ENCODE measurements around the gene FBXL7.

Gene FBXL7

DNA sequence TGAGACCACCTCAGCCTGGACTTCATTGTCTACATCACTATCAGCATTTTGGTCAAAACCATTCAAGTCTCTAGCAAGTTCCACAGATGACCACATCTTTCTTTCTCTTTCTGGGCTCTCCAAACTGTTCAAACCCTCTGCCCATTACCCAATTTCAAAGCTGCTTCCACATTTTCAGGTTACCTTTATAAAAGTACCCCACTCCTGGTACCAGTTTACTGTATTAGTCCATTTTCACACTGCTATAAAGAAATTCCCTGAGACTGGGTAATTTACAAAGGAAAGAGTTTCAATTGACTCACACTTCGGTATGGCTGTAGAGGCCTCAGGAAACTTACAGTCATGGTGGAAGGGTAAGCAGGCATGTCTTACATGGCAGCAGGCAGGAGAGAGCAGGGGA is 84.5 kb downstream of the FBXL7 start:
- DNase-seq: no peak

DNA sequence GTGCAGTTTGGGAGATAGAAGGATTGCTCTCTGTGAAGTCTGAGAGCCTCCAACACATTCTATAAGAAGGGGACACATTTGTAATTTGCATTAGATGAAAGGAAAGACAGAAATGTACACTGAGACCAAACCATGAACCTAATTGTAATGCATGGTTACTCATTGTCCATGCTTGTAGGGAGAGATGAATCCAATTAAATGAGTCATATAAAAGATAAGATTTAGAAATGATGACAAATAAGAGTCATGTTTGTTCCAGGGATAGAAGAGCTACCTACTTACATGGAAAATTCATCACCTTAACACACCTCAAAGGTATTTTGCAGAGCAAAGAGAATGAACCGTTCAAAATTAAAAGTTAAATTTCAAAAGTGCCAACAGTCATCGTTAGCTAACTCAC is 85.1 kb downstream of the FBXL7 start:
- DNase-seq: no peak

DNA sequence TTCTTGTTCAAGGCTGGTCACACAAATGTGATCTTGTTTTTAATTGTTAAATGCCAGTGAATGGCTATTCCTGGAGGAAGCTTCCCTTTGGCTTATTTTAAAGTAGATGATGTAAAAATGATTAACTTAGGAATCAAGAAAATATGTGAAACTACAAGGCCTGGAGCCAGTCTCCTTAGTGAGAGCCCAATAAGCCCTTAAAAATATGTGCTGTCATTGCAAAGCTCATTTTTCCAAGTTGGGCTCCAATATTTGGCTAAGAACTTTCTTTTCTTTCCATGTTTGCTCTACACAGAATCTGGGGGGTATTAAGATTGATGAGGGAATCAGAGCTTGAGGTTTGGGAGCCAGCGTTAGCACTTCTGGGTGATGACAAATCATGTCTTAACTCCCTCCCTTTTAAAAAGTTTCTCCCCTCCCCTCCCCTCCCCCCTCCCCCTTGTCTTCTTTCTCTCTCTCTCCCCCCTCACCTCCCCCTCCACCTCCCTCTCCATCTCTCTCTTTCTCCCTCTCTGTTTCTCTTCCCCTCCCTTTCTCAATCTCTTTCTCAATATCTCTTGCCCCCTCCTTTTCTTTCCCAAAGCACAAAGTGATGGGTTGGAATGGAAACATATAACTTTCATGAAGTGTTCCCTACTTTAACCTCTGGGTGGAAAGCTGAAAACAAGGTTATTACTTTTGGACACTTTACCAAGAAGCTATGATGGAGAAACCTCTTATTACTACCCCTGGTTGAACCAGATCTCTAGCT is 86.0 kb downstream of the FBXL7 start:
- DNase-seq: no peak

DNA sequence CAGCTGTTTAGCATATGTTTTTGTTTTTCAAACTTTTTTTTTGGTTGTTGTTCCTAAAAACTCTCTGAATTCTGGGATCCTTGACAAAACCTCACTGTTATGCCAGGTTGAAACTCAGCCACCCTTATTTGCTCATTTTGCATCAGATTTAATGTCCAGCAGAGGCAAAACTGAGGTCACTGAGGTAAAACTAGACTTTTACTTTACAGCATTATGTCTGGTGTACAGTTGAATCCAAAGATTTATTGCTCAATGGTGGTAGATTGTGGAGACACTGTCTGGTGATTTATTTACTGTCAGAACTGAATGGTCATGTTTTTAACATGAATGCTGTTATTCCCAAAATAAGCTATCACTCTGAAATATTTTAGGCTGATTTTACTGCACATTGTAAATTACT is 87.9 kb downstream of the FBXL7 start:
- DNase-seq: no peak

DNA sequence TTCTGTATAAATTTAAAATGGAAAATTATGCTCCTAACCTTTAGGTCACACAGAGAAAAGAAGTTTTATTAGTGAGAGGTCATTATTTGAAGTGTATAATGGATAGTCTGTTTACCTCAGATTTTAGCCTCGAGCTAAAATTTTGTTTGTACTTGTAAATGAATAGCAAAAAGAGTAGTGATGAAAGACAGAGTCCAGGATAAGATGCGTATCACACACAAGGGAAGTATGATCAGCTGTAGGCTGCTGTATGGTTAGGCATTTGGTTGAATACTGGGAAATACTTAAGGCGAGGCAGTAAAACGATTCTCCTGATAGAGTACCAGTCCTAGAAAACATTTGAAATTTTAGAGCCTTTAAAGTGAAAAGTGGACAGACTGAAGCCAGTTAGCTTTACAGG is 92.7 kb downstream of the FBXL7 start:
- no peak for DNase-seq

DNA sequence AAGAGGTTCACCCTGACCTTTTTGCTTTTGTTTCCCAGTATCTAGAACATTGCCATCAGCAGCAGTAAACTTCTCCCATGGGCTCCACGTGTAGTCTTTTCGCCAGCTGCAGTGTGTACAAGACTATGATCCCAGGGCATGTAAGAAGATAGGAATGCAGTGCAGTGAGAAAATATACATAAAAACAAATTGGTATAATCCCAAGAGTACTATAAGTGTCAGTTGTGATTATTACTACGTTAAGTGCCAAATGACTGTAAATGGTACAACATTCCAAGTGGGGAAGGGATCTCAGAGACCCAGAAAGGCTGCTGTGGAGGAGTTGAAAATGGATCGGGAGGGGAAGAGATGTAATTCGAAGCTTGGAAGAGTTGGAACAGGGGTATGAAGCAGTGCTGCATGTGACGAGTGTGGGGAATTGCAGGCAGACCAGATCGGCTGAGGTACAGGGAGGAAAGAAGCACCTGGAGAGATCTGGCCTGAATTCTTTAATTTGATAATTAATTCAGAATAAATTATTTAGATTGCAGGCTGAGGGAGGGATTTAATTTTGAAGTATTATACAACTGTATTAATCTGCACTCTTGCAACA is 95.1 kb downstream of the FBXL7 start:
- no peak for DNase-seq

DNA sequence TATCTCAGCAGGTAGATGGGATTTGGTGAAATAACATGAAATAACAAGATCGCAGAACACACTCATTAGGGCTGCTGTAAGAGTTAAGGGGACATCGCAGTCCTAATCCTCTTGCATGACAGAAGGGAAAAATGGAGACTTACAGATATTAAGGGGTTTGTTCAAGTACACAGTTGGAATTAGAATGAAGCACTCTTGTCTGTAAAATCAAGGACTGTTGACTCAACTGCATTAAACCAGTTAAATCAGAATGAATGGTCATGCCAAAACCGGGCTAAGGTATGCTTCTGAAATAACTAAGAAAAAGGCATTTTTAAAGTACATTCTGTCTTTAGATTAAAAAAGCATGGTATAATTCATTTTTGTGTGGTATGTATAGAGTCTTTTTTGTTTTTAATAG is 95.9 kb downstream of the FBXL7 start:
- no peak for DNase-seq

DNA sequence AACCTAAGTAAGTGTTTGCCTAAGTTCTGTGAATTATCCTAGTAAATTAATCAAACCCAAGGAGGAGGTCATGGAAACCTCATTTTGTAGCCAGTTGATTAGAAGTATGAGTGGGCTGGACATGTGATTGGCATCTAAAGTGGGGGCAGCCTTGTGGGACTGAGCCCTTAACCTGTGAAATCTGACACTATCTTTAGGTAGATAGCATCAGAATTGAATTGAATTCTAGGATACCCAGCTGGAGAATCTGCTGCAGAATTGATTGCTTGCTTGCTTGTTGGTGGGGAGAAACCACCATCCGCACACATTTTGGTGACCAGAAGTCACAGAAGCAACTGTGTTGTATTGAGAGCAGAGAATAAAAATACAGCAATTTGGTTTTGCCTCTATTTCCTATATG is 97.0 kb downstream of the FBXL7 start:
- no peak for DNase-seq

DNA sequence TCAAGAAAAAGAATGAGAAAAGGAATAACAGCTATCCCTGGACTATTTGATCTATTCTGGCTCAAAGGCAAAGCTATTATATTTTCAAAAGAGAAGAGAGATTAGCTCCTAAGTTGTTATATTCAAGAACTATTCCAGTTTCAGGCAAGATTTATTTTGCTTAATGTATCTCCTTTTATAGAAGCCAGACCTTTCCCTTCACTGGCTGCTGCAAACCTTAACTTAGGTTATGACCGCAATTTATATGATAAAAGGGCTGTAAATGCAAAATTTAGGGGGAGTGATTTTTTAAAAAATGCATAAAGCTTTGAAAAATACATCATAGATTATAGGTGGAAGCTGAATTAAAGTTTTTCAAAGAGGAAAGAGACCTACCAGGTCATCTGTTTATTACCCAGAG is 97.8 kb downstream of the FBXL7 start:
- DNase-seq: no peak

DNA sequence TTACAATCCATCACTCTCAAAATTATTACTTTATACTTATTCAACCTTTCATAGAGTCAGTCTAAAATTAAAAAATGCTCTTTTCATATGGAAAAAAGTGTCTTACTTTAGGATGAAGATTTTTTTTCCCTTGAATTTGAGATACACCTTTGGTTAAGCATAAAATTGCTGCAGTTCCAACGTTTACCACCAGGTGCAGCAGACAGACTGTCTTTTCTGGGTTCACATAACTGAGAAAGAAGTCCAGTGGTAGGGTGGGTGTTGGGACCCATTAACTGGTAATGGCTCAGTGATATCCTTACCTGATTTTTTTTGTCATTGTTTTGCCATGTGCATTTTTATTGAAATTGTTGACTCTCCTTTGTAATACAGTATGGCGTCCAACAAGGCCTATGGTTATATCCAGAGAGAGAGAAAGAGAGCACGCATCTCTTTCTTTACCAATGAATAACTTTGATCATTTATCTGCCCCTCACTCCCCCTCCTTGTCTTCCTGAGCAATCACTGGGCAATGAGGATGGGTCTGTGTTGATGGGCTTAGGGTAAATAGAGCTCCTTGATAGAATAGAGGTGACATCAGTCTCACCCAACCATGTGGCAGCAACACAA is 98.4 kb downstream of the FBXL7 start:
- no peak for DNase-seq

DNA sequence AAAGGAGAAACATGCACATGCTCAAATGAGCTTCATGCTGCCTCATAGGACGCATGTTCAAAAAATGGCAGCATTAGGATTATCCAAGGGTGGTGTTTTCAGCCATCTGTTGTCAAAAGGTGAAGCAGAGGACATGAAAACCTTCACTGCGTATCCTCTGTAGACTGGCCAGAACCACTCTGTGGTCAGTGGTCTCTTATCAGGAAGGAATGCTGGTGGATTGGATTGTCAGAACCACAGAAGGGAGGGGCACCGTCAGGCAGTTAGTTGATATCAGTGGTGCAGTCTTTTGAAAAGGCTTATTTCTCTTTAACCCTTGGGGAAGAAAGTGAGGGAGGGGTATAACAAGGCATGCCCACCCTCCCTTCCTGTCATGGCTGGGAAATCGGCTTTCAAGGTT is 100.1 kb downstream of the FBXL7 start:
- DNase-seq: no peak

DNA sequence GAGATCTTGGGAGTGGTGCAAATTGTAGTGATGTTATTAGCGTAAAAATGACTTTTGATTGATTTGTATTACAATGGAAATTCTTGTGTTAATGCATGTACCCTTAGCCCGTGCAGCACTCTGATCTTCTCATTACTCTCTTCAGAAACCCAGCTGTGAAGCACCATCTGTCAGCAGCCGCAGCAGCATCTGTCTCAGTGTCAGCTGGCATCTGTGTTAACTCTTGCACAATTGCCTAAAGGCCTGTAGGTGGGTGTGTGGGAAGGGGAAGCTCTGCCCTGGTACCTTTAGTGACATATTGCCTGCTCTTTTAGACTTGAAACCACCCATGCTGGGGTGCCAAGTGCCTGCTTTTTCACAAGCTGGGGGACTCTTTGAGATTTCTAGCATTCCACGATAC is 101.3 kb downstream of the FBXL7 start:
- DNase-seq: no peak

DNA sequence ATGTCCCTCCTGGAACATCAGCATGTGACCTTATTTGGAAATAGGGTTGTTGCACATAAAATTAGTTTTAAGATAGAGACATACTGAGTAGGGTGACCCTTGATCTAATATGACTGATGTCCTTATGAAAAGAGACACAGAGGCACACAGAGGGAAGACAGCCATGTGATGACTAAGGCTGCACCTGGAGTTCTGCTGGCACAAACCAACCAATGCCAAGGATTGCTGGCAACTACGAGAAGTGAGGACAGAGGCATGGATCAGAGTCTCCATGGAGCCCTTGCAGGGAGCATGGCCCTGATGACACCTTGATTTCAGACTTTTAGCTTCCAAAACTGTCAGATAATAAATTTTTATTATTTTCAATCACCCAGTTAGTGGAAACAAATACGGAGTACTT is 101.9 kb downstream of the FBXL7 start:
- DNase-seq: no peak

DNA sequence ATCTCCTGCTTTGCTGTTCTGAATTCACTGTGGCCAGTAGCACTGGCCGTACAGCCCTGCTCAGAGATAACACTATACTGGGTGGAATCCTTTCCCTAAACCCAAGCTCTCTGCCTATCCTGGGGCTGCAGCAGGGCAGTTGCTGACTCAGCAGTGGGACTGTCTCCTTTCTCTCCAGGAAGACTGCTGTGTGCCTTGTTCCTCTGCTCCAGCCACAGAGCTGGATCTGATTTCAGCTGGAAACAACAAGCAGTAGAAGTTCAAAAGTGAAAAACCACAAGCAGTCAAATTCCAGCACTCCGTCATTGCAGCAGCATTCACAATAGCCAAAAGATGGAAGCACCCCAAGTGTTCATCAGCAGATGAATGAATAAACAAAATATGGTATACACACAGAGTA is 105.0 kb downstream of the FBXL7 start:
- no peak for DNase-seq

DNA sequence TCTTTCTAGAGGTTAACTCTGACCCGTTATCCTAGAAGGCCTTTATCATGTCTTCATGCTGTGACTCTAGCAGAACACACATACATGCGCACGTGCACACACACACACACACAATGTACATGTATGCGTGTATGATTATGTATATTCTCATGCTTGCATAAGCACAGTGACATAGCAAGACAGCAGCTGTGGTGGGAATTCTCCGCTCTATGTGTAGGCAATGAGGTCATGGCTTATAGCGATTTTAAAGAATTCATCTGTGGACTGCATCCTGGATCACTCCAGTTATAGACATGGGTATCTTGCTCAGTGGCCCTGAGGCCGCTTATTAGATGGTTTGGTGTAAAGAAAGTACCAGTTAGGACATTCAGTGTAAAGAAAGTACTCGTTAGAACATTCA is 106.2 kb downstream of the FBXL7 start:
- DNase-seq: no peak

DNA sequence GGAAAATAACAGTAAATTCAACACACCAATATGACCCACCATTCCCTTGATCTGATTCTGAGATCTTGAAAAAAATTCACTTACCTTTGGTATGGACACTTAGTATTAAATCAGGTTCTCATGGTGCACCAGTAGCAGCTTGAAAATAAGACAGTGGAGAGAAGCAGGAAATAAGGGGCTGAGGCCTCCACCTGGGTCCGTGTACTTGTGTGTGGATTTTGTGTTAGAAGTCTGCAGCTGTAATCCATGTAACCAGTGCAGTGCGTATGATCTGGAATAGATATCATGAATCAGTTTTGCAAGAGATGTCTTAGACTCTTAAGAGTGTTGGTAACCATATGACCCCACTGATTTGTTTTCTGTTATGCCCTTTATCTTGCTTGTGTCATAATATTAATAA is 107.1 kb downstream of the FBXL7 start:
- no peak for DNase-seq

DNA sequence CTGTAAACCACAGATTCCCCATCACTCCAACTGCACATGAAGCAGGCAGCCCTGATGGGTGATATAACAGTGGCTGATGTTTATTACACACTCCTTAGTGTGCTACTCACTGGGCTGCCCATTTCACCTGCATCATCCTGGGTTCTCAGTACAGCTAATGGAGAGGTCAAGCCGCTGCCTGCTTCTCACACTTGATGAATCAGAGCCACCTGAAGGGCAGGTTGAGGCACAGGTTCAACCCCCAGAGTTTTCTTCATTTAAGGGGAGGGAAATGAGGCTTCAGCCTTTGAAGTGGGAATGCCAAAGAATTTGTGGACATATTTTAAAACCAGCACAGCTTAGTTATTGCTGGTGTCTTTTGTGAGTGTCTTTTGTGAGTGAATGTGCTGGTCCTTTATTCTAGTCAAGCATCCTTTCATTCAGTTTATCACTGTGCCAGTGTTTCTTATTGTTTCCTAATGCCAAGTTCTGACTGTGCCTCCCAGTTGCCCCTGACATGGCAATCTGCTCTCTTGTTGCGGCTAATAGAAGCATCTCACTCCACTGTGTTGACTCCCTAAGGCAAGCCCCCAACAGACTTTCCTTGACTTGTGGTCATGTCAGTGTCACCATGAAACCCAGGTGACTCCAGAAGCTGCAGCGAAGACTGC is 109.2 kb downstream of the FBXL7 start:
- no peak for DNase-seq

DNA sequence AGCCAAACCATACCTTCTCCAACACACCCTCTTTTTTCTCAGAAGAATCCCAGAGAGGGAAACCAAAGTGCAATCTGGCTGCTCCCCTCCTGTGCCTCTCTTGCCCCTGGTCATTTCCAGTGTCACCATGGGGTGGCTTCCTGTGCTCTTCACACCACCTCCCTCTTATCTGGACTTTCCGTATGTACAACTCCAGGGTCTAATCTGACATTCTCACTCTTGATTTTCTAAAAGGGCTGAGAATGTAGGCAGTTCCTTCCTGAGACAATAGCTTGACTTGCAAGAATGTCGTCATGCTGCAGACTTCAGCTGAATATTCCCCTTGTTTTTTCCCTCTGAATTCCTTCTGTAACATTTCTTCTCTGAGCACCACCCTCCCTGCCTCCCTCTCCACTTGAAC is 110.2 kb downstream of the FBXL7 start:
- DNase-seq: no peak

DNA sequence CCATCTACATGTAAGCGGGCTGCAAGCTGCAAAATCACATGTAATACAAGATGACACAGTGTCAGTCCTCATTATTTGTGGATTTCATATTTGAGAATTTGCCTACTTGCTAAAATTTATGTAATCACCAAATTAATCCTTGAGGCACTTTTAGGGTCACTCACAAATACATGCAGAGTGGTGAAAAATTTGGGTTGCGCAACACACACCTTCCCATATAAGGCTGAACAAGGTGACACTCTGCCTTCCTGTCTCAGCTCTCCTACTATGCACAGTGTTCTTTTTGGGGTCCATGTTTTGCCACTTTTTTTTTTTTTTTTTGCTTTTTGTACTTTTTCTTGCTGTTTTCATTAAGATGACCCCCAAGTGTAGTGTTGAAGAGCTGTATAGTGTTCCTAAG is 111.0 kb downstream of the FBXL7 start:
- no peak for DNase-seq

DNA sequence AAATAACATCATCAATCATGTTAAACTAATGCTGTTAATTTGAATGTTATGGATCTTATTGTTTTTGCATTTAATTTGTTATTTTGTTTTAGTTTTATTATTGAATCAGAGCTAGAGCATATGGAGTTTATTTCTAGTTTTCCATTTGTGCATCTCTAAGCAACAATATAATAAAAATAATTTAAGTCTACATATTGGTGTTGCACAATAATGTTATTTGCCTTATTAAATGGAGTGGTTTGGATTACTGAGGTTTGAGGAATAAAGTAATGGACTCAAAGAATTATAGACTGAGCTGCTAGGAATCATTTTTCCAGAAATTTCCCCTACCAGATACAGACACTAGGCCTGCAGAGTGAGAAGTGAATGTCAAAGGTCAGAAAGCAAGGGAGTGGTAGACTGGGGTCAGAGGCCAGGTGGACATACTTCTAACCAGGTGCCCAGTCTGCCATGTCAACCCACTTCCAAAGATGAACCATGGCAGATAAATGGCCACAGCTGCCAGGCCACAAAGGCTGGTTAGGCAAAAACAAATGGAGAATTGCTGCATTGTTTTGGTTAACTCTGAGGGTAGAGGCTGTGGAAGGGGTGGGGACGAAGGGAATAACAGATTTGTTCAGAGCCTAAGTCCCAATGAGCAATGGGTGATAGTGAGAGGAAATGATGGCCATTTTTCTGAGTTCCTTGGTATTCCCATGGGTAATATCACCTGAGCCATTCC is 113.1 kb downstream of the FBXL7 start:
- DNase-seq: no peak

DNA sequence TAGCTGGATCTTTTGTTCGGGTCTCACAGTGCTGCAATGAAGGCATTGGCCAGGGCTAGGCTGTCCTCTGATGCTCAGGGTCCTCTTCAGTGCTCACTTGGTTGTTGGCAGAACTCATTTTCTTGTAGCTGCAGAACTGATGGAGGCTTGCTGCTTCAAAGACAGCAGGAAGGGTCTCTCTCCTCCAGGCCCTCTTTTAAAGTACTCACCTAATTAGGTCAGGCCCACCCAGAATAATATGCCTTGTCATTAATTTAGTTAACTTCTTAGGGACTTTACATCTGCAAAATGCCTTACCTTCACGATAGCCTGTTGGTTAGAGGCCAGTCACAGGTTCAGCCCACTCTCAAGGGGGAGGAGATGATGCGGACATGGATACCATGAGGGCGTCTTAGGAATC is 114.7 kb downstream of the FBXL7 start:
- DNase-seq: no peak

DNA sequence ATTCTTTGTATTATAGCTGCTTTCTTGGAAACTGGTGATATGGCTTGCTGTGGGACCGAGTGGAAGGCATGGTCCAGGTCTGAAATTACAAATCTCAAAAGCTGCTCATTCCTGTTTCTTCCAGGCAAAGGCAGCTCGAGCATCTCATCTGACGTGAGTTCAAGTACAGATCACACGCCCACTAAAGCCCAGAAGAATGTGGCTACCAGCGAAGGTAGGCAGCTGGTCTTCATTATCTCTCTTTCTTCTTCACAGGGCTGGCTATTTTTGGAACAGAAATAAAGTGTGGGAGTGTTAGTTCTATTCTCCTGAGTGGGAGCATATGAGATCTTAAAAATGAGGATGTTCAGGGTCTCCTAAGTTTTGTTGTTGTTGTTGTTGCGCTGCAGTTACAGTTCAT is 115.9 kb downstream of the FBXL7 start:
- no peak for DNase-seq

DNA sequence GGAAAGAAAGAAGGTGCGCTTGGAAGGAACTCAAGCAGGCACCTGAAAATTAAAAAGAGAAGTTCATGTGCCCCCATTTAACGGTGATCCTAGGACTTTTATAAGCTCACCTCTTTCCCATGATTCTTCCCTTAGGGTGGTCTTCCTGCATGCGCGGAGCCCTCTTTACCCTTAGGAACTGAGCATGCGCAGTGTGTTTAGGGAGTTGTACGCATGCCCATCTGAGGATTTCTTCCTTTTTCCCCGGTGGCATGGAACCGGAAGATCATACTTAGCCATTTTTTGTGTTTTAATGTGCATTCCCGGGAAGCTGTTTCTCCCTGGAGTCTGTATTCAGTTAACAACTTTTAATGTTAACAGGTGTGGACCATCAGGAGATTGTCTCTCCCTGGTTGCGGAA is 119.0 kb downstream of the FBXL7 start:
- no peak for DNase-seq

DNA sequence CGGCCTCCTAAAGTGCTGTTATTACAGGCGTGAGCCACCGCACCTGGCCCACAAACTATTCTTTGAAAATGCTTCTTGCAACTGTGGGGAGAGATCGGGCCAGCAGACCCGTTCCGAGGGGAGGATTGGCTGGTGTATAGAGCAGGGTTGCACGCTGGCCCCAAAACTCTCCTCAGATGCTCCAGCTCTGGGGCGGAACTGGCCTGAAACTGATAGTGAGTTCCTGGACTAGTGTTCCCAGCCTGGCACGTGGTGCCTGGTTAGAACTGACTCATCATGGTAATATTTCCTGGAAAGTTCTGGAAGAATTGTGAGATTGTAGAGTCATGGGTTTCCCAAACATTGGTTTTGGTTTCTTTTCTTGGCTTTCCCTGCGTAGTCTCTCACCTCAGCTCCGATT is 120.5 kb downstream of the FBXL7 start:
- DNase-seq: no peak

Measured in NCI-H510A (cell line).